GM19468 (cell line): ENCODE measurements around the gene STRN3.
"Not testable (repeated sequence)": the region's sequence is repeated elsewhere in the genome, so short reads cannot be mapped to it uniquely, and the experiment has no call there.

Experiments
- ATAC-seq: cut with Tn5 transposase; IDR thresholded peaks from one replicate; pipeline ENCODE4 v1.9.1; 2021; ENCODE audit warnings: mild to moderate bottlenecking, moderate library complexity, moderate number of reproducible peaks; ENCODE audit not compliant: unreplicated experiment; ENCODE audit errors: extremely low read depth

The STRN3 gene

DNA sequence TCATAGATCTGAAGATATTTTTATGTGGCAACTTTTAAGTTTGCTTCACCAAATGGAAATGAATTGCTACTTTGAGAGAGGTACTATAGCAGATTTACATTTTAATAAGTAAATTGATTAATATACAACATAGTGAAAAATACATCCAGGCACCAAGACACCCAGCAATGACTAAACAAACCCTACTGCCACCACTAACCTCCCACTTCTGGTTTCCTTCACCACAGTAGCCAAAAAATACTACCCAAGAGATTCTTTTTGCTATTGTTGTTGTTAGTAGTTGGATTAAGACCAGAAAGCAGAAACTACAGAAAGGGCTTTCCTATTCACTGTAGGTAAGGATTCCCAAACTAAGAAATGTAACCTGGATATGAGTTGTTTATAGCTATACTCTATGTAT lies 97.7 kb downstream of the STRN3 start:
- ATAC-seq = no peak

DNA sequence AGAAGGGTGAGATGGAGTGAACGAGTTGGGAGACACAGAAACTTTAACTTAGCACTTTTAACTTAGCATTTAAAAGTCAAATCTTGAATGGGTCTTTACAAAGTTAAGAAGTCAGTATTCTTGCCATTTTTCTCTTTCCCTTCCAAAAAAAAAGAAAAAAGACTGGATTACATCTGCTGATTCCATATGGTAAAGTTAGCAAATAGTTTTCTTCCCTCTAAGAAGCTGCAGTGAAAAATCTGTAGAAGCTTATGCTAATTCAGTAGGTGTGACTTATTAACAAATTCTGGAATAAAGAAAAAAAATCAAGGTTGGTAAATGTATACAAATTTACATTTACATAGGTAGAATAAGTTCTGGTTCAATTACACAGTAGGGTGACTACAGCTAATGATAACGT lies 100.9 kb downstream of the STRN3 start:
- ATAC-seq = no peak

DNA sequence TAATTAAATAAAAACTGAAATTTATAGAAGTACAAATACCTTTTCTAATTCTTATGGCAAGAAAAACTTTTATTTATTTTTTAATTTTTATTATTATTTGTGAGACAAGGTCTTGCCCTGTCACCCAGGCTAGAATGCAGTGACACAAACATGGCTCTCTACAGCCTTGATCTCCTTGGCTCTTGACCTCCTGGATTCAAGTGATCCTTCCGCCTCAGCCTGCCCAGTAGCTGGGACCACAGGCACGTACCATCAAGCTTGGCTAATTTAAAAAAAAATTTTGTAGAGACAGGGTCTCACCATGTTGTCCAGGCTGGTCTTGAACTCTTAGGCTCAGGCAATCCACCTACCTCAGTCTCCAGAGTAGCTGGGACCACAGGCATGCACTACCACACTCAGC lies 104.4 kb downstream of the STRN3 start:
- ATAC-seq = no peak

DNA sequence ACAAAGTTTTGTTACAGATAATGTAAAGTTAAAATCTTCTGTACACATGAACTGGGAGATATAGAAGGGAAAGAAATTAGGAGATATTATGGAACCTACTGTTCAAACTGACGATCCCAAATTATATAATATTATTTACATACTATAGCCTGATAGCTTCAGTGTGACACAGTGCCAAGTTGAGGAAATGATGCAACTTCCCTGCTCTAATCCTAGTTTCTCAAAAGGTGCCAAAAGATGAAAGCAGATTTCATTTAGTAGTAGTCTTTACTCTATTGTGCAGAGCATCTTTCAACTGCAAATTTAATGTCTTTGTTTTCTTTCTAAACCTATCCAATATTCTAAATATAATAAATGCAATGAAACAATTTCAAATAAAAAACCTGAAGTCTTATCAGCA lies 104.9 kb downstream of the STRN3 start:
- ATAC-seq = no peak

DNA sequence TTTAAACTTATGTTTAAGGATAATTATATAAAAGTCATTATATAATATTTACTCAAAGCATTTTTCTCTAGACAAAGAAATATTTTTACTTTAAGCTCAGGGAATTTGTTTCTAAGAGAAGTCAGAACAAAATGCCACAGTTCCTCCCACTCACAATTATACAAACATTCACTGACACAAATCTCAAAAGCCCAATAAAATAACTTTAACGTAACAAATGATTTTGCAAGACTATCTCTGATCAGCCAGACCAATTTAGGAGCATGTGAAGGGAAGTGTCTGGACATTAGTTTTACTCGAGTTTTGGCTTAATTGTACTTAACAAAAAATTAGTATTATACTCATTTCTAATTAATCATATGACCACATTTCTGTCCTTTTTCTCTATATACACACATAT lies 110.6 kb downstream of the STRN3 start:
- no peak for ATAC-seq

DNA sequence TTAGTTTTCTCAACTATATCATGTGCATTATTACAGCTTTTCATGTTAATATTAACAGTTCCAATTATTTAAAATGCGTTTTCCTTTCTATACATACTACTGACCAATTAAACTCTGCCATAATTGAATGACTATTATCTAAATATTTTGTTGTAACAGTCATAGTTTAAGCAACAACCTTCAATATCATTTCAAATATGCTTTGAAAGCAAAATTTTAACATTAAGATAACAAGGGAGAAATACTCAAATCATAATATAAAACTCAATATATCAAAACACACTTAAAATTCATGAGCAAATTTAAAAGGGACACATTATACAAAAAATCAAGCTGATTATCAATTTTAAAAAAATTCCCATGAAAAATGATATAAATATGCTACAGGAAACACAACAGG lies 111.4 kb downstream of the STRN3 start:
- no peak for ATAC-seq

DNA sequence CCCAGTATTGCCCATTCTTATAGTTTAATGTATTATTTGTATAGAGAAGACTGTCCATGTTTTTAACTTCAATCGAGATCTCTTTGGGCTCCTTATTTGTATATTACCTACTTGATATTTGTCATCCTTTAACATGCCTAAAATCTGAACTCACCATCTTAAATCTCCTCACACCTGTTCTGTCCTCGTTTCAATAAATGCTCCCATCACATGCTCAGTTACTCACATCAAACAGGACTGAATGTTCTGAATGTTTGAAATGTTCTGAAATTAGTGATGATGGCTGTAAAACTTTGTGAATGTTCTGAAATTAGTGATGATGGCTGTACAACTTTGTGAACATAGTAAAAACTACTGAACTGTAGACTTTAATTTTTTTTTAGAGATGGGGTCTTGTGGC lies 117.4 kb downstream of the STRN3 start:
- no peak for ATAC-seq

DNA sequence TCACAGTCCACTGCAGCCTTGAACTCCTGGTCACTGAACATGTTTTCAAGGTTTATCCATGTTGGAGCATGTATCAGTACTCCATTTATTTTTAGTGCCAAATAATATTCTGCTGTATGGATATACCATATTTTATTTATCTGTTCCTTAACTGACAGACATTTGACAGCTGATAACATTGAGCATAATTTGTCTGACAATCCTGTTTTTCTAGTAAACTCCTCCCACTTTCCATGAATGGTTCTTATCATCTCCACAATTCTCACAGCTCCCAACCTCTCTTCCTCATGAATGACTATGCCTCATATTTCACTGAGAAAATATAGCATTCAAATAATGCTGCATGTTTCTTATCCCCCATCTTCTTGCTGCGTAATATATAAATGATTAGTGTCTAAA lies 118.5 kb downstream of the STRN3 start:
- no peak for ATAC-seq

DNA sequence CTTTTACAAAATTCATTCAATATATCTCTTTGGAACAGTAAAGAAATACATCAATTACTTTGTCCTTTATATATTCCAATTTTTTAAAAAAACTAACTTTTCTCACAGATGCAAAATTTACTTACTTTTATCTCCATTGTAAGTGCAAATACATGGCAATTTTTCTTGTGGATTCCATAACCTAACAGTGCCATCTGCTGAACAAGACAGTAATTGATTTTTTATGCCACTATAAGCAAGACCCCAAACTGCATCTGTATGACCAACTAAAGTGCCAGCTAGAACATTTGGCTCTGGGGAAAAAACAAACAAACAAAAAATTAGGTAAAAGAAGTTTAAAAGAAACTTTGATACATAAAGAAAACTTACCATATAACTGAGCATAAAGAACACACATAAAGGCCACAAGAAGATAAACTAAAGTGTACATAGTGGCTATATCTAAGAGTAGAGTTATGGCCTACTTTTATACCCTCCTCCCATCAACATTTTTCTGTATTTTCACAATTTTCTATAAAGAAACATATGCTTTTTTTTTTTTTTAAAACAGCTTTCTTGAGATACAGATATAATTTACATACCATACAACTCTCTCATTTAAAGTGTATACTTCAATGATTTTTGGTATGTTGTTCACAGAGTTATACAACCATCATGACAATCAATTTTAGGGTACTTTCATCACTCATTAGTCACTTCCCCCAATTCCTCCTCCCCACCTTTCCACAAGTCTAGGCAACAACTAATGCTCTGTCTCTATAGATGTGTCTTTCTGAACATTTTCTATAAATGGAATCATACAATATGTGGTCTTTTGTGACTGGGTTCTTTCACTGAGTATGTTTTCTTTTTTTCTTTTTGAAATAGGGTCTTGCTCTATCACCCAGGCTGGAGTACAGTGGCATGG lies 119.2 kb downstream of the STRN3 start:
- ATAC-seq = no peak

DNA sequence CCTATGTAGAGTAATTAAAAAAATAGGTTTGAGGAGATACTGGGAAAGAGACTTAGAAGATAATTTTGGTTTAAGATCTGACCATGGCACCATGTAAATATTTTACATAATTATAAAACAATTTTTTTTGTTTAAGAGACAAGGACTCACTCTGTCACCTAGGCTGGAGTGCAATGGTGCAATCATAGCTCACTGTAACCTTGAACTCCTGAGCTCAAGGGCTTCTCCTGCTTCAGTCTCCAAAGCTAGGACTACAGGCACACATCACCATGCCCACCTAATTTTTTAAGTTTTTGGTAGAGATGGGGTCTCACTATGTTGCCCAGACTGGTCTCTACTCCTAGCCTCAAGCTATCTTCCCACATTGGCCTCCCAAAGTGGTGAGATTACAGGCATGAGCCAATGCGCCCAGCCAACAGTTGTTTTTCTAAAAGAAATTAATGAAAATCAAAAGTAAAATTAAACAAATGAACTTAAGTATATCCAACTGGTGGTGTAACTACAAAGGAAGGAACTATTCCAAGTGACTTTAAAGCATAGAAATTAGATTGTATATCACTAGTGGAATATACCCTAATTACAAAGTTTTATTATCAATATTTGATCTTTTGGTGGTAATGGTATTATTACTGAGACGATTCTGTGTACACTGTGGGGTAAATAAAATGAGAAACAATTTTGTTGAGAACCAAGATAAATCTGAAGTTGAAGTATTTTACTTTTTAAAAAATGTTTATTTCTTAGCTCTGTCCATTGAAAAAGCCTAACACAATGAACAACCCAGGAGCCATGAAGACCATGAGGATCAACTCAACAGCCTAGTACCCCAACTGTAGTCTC lies 122.7 kb downstream of the STRN3 start:
- no peak for ATAC-seq

DNA sequence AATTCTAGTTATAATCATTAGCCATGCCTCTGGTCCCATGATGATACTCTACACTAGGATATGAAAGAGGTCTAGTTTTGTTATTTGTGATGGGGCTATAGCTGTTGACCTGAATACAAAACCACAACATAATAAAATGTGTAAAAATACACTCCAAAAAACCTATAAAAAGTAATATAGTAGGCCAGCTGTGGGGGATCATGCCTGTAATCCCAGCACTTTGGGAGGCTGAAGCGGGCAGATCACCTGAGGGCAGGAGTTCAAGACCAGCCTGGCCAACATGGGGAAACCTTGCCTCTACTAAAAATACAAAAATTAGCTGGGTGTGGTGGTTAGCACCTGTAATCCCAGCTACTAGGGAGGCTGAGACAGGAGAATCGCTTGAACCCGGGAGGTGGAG lies 129.1 kb downstream of the STRN3 start:
- not testable (repeated sequence) for ATAC-seq

DNA sequence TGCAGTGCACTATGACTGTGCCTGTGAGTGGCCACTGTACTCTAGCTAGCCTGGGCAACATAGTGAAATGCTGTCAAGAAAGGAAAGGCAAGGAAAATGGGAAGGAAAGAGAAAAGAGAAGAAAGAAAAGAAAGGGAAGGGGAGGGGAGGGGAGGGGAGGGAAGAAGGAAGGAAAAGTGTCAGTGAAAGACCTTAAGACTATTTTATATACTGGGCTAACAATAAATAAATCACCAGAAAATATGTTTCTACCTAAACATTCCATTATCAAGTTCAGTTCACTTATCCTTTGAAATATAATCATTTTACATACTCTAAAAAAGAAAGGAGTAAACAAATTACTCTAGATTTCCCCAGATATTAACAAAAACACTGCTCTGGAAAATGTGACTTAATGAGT lies 129.7 kb downstream of the STRN3 start:
- ATAC-seq = no peak

DNA sequence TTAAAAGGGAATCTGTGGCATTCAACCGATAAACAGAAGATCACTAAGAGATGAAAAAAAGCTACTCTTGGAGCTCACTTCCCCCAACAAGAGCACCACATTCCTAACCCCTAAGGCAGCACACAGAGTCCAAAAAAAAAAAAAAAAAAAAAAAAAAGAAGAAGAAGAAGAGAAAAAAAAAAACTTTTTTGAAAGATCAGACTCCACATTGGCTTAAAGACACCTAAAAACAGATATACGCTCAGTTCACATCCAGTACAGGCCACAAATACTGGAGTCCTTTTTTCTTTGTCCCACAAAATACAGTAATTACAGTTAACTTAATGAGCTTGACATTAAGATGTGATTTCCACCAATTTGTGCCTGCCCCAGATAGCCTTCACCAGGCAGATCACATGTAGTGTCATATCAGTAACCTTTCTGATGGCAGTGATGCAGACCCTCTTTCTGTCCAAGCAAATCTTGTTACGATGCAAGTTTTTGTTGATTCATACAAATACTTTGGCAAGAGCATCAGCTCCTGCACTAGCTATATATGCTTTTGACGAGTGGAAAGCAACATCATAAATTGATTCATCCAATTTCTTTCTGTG lies 131.2 kb downstream of the STRN3 start:
- ATAC-seq = no peak

DNA sequence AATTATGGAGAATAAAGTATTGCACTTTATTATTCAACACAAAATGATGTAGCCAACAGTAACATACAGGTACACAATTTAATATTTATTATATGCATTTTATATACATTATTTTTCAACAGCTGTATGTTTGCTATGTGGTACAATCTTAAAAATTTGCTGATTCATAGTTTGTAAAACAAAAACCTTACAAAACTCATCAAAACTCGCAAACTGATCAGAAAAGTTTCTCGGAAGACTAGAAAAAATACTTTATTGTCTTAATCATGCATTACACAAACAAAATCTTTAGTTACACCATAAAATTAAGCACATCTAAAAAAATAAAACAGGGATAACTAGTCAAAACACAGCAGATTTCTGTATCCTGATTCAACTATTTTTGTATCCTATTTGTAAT lies 132.4 kb downstream of the STRN3 start:
- no peak for ATAC-seq

DNA sequence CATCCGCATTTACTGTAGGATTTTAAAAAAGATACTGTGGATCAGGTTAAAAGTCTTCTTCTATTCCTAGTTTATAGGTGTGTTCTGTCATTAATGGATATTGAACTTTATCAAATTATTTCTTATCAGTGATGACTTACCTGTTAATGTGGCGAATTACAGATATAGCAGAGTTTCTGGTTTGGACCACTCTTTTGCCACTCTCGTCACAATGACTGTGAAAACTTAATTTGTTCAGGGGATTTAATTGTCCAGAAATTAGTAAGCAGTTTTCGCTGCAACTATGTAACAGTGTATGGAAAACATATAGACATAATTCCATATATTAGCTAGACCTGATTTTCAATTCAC lies 137.0 kb downstream of the STRN3 start:
- no peak for ATAC-seq

DNA sequence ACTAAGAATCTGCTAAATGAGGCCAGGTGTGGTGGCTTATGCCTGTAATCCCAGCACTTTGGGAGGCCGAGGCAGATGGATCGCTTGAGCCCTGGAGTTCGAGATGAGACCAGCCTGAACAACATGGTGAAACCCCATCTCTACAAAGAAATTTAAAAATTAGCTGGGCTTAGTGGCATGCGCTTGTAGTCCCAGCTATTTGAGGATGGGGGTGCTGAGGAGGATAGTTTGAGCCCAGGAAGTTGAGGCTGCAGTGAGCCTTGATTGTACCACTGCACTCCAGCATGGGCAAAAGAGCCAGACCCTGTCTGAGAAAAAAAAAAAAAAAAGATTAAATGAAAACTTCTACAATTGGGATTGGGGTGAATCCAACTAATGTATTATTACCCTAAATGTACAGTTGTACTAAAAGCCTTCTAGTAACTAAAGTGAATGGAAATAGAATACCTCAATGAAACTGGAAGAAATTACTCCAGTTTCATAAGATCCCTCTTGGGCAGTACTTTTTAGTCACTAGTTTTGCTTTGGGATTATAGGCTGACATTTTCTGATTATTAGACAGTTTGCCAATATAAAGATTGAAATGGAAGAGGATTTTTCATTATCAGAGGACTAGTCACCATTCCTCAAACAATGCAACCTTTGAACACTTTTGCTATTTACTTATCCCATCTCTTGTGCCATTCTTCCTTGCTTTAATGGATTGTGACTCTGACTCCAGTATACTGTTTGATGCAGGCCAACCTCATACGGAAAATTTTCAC lies 137.5 kb downstream of the STRN3 start:
- no peak for ATAC-seq

DNA sequence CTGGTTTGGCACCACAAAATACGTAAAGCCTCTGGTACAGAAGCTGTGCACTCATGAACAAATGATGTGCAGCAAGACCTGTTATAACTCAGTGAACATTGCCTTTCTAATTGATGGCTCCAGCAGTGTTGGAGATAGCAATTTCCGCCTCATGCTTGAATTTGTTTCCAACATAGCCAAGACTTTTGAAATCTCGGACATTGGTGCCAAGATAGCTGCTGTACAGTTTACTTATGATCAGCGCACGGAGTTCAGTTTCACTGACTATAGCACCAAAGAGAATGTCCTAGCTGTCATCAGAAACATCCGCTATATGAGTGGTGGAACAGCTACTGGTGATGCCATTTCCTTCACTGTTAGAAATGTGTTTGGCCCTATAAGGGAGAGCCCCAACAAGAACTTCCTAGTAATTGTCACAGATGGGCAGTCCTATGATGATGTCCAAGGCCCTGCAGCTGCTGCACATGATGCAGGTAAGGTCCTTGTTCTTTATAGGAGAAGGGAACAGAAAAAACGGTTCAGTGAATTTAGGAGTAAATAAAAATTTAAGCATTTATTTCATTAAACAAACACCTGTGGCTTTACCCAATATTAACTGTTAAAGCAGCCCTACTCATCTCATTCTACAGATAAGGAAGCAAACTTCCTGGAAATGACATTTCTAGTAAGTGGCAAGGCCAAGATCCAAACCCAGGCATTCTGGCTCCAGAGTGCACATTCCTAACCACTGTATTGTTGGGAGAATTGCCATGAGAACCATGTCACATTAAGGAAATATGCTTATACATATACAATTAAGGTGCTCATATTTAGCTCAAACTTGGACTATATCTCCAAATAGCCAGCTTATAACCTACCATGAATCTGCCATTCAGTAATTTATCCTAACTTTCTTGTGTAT lies 140.1 kb downstream of the STRN3 start:
- no peak for ATAC-seq

DNA sequence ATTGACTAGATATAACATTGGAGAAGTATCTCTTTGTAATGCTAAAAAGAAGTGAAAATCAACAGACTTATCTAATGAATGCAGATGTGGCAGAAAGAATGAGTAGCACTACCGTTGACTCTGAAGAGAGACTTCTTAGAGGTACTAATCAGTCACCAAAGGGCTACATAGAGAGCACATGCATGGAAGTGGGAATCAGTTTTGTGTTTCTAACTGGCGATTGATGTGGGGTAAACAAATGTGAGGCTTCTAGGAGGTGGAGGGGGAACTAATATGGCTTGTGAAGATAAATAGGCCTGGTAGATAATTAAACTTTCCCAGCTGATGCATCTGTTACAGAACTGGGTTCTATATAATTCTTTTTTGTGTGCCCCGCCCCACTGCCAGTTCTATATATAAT lies 141.3 kb downstream of the STRN3 start:
- ATAC-seq = no peak

DNA sequence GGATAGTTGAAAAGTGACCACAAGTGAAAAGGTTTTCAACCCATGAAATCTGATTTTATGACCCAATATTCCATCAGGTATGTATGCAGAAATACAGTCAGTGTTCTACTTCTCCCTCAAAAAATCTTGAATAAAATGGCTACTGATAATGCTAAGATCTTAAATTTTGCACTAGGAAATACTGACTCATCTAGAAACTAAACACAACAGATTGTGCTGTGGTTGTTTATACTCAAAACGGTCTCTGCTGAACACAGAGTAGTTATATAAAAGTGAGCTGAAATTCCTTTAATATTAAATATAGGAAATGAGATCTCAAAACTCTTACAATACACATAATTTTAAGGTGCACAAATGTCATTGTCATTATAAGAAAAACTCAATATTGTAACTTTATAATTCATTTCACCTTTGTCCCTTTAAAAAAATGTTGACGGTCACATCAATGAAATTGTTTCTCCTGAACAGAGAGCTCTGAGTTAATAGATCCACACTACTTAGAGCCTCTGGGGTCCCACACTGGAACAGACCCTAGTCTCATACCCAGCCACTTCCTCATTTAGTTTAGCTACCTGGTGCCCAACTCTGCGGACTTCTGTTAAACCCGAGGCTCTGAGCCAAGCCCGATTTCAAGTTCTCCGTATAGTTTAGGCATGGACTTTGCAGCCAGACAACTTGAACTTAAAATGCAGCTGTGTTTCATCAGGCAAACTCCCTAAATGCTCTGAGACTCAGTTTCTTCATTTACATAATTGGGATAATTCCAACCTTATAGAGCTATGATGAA lies 142.5 kb downstream of the STRN3 start:
- no peak for ATAC-seq
